Endothelial cell of umbilical vein (primary cell): ENCODE measurements around the gene THEMIS. TPM values are rescaled to one million over a fixed set of nuclear protein-coding genes. Genes with fewer than 3 reads are reported as not detected.

Experiments
- BruUV-seq: library from RNA; stranded (reverse); fragments of 400-500 nt; replicated peaks from 2 replicates; lab custom pipeline; 2021; lab: Mats Ljungman, UMichigan
- CTCF ChIA-PET: fragments of 300-600, 350-600 bp; sonication (Branson Sonifier 250); formaldehyde crosslinking; loops from one replicate; lab custom pipeline; 2021; ENCODE audit warnings: antibody characterized with exemption, inconsistent platforms; lab: Charles Lee
- POLR2A ChIA-PET: fragments of 300-600, 350-600 bp; sonication (Branson Sonifier 250); formaldehyde crosslinking; loops from one replicate; lab custom pipeline; 2021; ENCODE audit warnings: antibody characterized with exemption, inconsistent platforms; lab: Charles Lee
- DNase-seq: peaks from one replicate; pipeline ENCODE4 v3.0.0-alpha.2; 2011; ENCODE audit warnings: low read depth, low spot score
- FAIRE-seq: peaks from 2 replicates; lab custom pipeline; 2011; peaks lifted over from hg19 to GRCh38; lab: Jason Lieb, UNC
- H2AFZ ChIP-seq: 2 replicates; pipeline ENCODE4 v1.6.0; 2012; ENCODE audit warnings: low read depth, low read length, control low read depth, inconsistent platforms
- H3K27ac ChIP-seq: 2 replicates; pipeline ENCODE4 v1.5.1; 2011; ENCODE audit warnings: low read depth, mild to moderate bottlenecking, control low read depth, low read length, moderate library complexity; ENCODE audit not compliant: insufficient read depth
- H3K27me3 ChIP-seq, 2 experiments: 2 replicates each; pipeline versions ENCODE4 v1.6.0 to v1.6.1; 2011; ENCODE audit warnings: low read length in 2 of 2, mixed read lengths in 1 of 2; ENCODE audit not compliant: control insufficient read depth in 2 of 2, insufficient read depth in 2 of 2
- H3K36me3 ChIP-seq, 2 experiments: 2 replicates in 1 of 2; 3 replicates in 1 of 2; pipeline ENCODE4 v1.5.1; 2011; ENCODE audit warnings: low read length in 2 of 2, mild to moderate bottlenecking in 1 of 2, moderate library complexity in 1 of 2; ENCODE audit not compliant: control insufficient read depth in 2 of 2, insufficient read depth in 2 of 2; ENCODE audit errors: extremely low read depth in 1 of 2
- H3K4me1 ChIP-seq: 3 replicates; pipeline ENCODE4 v1.5.1; 2011; ENCODE audit warnings: mild to moderate bottlenecking, low read length; ENCODE audit not compliant: control insufficient read depth, insufficient read depth; ENCODE audit errors: extremely low read depth
- H3K4me2 ChIP-seq: 2 replicates; pipeline ENCODE4 v1.6.1; 2011; ENCODE audit warnings: low read length, control low read depth, mixed read lengths; ENCODE audit not compliant: insufficient read depth
- H3K4me3 ChIP-seq, 3 experiments: fragments of 200-600 bp in 1 of 3; sonication (generic), shearing (Covaris generic) in 1 of 3; replicated peaks in 1 of 3; 2 replicates each; pipeline ENCODE4 v1.5.1; 2011 to 2016; ENCODE audit warnings: control low read depth in 3 of 3, low read length in 3 of 3, mild to moderate bottlenecking in 2 of 3, inconsistent platforms in 1 of 3, low read depth in 1 of 3, moderate library complexity in 1 of 3; ENCODE audit not compliant: insufficient read depth in 1 of 3
- H3K79me2 ChIP-seq: 2 replicates; pipeline ENCODE4 v1.6.0; 2012; ENCODE audit warnings: low read length, inconsistent platforms; ENCODE audit not compliant: control insufficient read depth, insufficient read depth
- H3K9ac ChIP-seq: replicated peaks from 2 replicates; pipeline ENCODE3; 2011; ENCODE audit warnings: low read length, control low read depth; ENCODE audit not compliant: insufficient read depth; ENCODE audit errors: extremely low read depth
- H3K9me1 ChIP-seq: replicated peaks from 3 replicates; pipeline ENCODE4 v1.6.0; 2011; ENCODE audit warnings: mild to moderate bottlenecking, low read length; ENCODE audit not compliant: control insufficient read depth, insufficient read depth; ENCODE audit errors: extremely low read depth
- H3K9me3 ChIP-seq: replicated peaks from 2 replicates; pipeline ENCODE4 v1.5.1; 2012; ENCODE audit warnings: low read length, inconsistent platforms; ENCODE audit not compliant: control insufficient read depth, insufficient read depth
- H4K20me1 ChIP-seq: replicated peaks from 2 replicates; pipeline ENCODE3; 2011; ENCODE audit warnings: mild to moderate bottlenecking, low read length; ENCODE audit not compliant: control insufficient read depth, insufficient read depth; ENCODE audit errors: extremely low read depth
- CTCF ChIP-seq, 2 donors: IDR thresholded peaks; 1 replicate in 1 of 2; 2 replicates in 1 of 2; pipeline ENCODE4 v1.5.1; 2011; ENCODE audit warnings: low read length in 2 of 2, mild to moderate bottlenecking in 2 of 2, moderate library complexity in 2 of 2, control low read depth in 1 of 2, inconsistent platforms in 1 of 2, low read depth in 1 of 2; ENCODE audit not compliant: insufficient read depth in 1 of 2; ENCODE audit errors: extremely low read depth in 1 of 2
- EZH2 ChIP-seq: IDR thresholded peaks from 2 replicates; pipeline ENCODE4 v1.6.1; 2012; ENCODE audit warnings: borderline replicate concordance, low read depth, mild to moderate bottlenecking, moderate library complexity, low read length, inconsistent platforms; ENCODE audit not compliant: severe bottlenecking
- FOS ChIP-seq: IDR thresholded peaks from 2 replicates; pipeline ENCODE4 v1.6.1; 2011; ENCODE audit warnings: mild to moderate bottlenecking, low read length, moderate library complexity, borderline replicate concordance; ENCODE audit not compliant: insufficient read depth
- GATA2 ChIP-seq: IDR thresholded peaks from 2 replicates; pipeline ENCODE4 v1.7.0; 2011; ENCODE audit warnings: low read depth, mild to moderate bottlenecking, moderate library complexity, mixed read lengths, low read length; ENCODE audit not compliant: insufficient read length, insufficient read depth
- JUN ChIP-seq: IDR thresholded peaks from 2 replicates; pipeline ENCODE4 v1.6.1; 2011; ENCODE audit warnings: borderline replicate concordance, low read depth; ENCODE audit not compliant: insufficient read length, insufficient read depth
- MAX ChIP-seq: IDR thresholded peaks from 2 replicates; pipeline ENCODE4 v1.6.1; 2011; ENCODE audit not compliant: insufficient read depth, insufficient read length
- MYC ChIP-seq: IDR thresholded peaks from one replicate; pipeline ENCODE4 v1.6.1; 2011; ENCODE audit warnings: mild to moderate bottlenecking, low read depth, low read length
- POLR2A ChIP-seq: IDR thresholded peaks from 2 replicates; pipeline ENCODE4 v1.6.1; 2012; ENCODE audit warnings: low read depth, mild to moderate bottlenecking, control low read depth, low read length
- POLR2AphosphoS5 ChIP-seq: IDR thresholded peaks from 2 replicates; pipeline ENCODE4 v1.6.1; 2012; ENCODE audit warnings: low read depth, mild to moderate bottlenecking, control low read depth, low read length, moderate library complexity; ENCODE audit not compliant: insufficient read depth
- dilution Hi-C: fragments of 300-500 bp; cut with MboI; formaldehyde crosslinking; loops from one replicate; pipeline ENCODE4 v1.15.0; 2019; ENCODE audit warnings: low sequenced_read_pairs; ENCODE audit not compliant: extremely low pct_ligation_motif_present
- intact Hi-C: fragments of 100-400 bp; cut with micrococcal nuclease; formaldehyde crosslinking; loops from one replicate; pipeline ENCODE4 v1.10.0; 2022
- polyA plus RNA-seq, 4 experiments: library from polyadenylated mRNA; depleted of rRNA in 3 of 4; stranded (reverse) in 3 of 4; unstranded in 1 of 4; fragments of >200 nt; gene quantifications; 2 replicates each; pipeline versions ENCODE4 v1.2.1 to v1.2.3, GENCODE V29; 2011 to 2012; ENCODE audit warnings: missing spikeins in 1 of 4
- total RNA-seq: library from RNA; stranded (reverse); gene quantifications from 2 replicates; pipeline ENCODE4 v1.2.3, GENCODE V29; 2021

Gene THEMIS
- total and polyA plus RNA-seq, 2 donors (not counting 3 experiments of a cell fraction or from before 2014, with no cell fraction given): not detected

- no peaks in the 10 kb centered on the region for H3K79me2 ChIP-seq
- no TSS peak for BruUV-seq
- no peaks in the 10 kb centered on the region for H3K4me1 ChIP-seq
- FAIRE-seq (no peak), DNase-seq (no peak)
- no peak overlapping the region for H3K4me2 ChIP-seq
- no peak overlapping the region for H3K27ac ChIP-seq
- no peak overlapping the region for H2AFZ ChIP-seq
- POLR2A ChIA-PET: interaction anchor here (0.7 kb wide), 2 partner anchors 38 to 1355 kb away, joined by 3 to 6 read pairs; no protein-coding TSS in a partner anchor
- no peaks in the 10 kb centered on the region for H3K9me3 ChIP-seq
- no peak overlapping the region for H3K4me3 ChIP-seq
- dilution Hi-C loops: no loop called here
- H4K20me1 ChIP-seq: no peaks in the 10 kb centered on the region
- CTCF ChIA-PET: interaction anchor here (1.4 to 1.9 kb wide), 2 partner anchors 8 to 38 kb away, joined by 4 to 5 read pairs; no protein-coding TSS in a partner anchor
- no peak overlapping the region for H3K9ac ChIP-seq
- no peak for TF ChIP-seq EZH2
- TF ChIP-seq POLR2AphosphoS5: no peak
- TF ChIP-seq JUN: no peak
- no peak for TF ChIP-seq FOS
- no peak for TF ChIP-seq POLR2A
- TF ChIP-seq MAX: no peak
- TF ChIP-seq CTCF (IDR thresholded peaks at IDR 0.05; ENCODE audit: extremely low read depth in 1 of 2, insufficient read depth in 1 of 2, low read depth in 1 of 2, low read length in 2 of 2): no peak
- no peak for TF ChIP-seq MYC
- TF ChIP-seq GATA2: no peak
- no peaks in the 10 kb centered on the region for H3K36me3 ChIP-seq
- peaks cover 0 to 2% of the 10 kb centered on the region in 2 experiments for H3K27me3 ChIP-seq
- intact Hi-C loops: no loop called here
- no peaks in the 10 kb centered on the region for H3K9me1 ChIP-seq
These were observed 125.5 kb downstream of the THEMIS start for GRCh38 chr6:127775371-127775770.
